Measurements from ENCODE around the gene PEX11G.

Gene PEX11G

GRCh38 chr19:7447648-7448047 lies 41.2 kb downstream of the PEX11G start:
- Histone ChIP-seq H3K4me3 (ENCODE audit: low read length, poor library complexity, severe bottlenecking) (no peak overlapping the region), H3K4me2 (ENCODE audit: low read depth, low read length, poor library complexity, severe bottlenecking) (no peak overlapping the region), H2AFZ (ENCODE audit: low read length) (no peak overlapping the region), H3F3A (ENCODE audit: low read depth) (0 out of 2 replicates have a peak, but pooled peaks cover 4% of the 10 kb centered on the region), H4K20me1 (ENCODE audit: insufficient read depth, low read length, poor library complexity, severe bottlenecking) (peaks cover 8% of the 10 kb centered on the region), H3K79me2 (ENCODE audit: insufficient read depth, low read length) (peaks cover 12% of the 10 kb centered on the region), H3K9ac (ENCODE audit: low read depth, low read length, poor library complexity, severe bottlenecking) (no peak overlapping the region), H3K9me3 (ENCODE audit: insufficient read depth, low read depth, low read length) (no peaks in the 10 kb centered on the region; the same call in 1 of the 2 replicates), H3K27me3 (ENCODE audit: insufficient read depth, low read length, poor library complexity, severe bottlenecking) (no peaks in the 10 kb centered on the region), H3K9me2 (replicated peaks; ENCODE audit: low read depth, low read length) (no peaks in the 10 kb centered on the region), H3K4me1 (ENCODE audit: insufficient read depth, low read length, poor library complexity, severe bottlenecking) (no peaks in the 10 kb centered on the region), H3K36me3 (ENCODE audit: insufficient read depth, low read length) (peaks cover 96% of the 10 kb centered on the region; the same call in 1 of the 2 replicates)
- no peak for TF ChIP-seq EZH2phosphoT487 (IDR thresholded peaks at IDR 0.05; ENCODE audit: borderline replicate concordance)
- TF ChIP-seq, protein P1, sequence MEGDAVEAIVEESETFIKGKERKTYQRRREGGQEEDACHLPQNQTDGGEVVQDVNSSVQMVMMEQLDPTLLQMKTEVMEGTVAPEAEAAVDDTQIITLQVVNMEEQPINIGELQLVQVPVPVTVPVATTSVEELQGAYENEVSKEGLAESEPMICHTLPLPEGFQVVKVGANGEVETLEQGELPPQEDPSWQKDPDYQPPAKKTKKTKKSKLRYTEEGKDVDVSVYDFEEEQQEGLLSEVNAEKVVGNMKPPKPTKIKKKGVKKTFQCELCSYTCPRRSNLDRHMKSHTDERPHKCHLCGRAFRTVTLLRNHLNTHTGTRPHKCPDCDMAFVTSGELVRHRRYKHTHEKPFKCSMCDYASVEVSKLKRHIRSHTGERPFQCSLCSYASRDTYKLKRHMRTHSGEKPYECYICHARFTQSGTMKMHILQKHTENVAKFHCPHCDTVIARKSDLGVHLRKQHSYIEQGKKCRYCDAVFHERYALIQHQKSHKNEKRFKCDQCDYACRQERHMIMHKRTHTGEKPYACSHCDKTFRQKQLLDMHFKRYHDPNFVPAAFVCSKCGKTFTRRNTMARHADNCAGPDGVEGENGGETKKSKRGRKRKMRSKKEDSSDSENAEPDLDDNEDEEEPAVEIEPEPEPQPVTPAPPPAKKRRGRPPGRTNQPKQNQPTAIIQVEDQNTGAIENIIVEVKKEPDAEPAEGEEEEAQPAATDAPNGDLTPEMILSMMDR (conservative IDR thresholded peaks at IDR 0.05; ENCODE audit: low read length), result no peak

DNA sequence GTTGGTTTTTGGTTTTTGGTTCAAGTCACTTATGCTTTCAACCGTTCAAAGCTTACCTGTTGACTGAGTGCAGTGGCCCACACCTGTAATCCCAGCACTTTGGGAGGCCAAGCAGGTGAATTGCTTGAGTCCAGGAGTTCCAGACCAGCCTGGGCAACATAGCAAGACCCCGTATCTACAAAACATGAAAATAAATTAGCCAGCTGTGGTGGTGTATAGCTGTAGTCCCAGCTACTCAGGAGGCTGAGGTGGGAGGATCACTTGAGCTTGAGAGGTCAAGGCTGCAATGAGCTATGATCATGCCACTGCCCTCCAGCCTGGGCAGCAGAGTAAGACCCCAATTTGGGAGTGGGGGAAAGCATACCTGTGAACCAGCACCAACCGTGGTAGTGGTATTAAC lies 43.7 kb downstream of the PEX11G start:
- Histone ChIP-seq H2AFZ (ENCODE audit: low read length) (no peak overlapping the region), H3K9me2 (replicated peaks; ENCODE audit: low read depth, low read length) (no peaks in the 10 kb centered on the region), H4K20me1 (ENCODE audit: insufficient read depth, low read length, poor library complexity, severe bottlenecking) (peaks cover 2% of the 10 kb centered on the region), H3K4me3 (ENCODE audit: low read length, poor library complexity, severe bottlenecking) (no peak overlapping the region), H3K9ac (ENCODE audit: low read depth, low read length, poor library complexity, severe bottlenecking) (no peak overlapping the region), H3K9me3 (ENCODE audit: insufficient read depth, low read depth, low read length) (no peaks in the 10 kb centered on the region; the same call in 1 of the 2 replicates), H3K4me1 (ENCODE audit: insufficient read depth, low read length, poor library complexity, severe bottlenecking) (no peaks in the 10 kb centered on the region), H3K36me3 (ENCODE audit: insufficient read depth, low read length) (peaks cover 98% of the 10 kb centered on the region; the same call in 1 of the 2 replicates), H3K4me2 (ENCODE audit: low read depth, low read length, poor library complexity, severe bottlenecking) (no peak overlapping the region), H3K79me2 (ENCODE audit: insufficient read depth, low read length) (peaks cover 1% of the 10 kb centered on the region), H3F3A (ENCODE audit: low read depth) (0 out of 2 replicates have a peak, but pooled peaks cover 3% of the 10 kb centered on the region), H3K27me3 (ENCODE audit: insufficient read depth, low read length, poor library complexity, severe bottlenecking) (no peaks in the 10 kb centered on the region)
- TF ChIP-seq, protein P1 (conservative IDR thresholded peaks at IDR 0.05; ENCODE audit: low read length), result no peak
- no peak for TF ChIP-seq EZH2phosphoT487 (IDR thresholded peaks at IDR 0.05; ENCODE audit: borderline replicate concordance)

- peaks cover 95% of the 10 kb centered on the region; the same call in 1 of the 2 replicates for H3K36me3 ChIP-seq (ENCODE audit: insufficient read depth, low read length)
- H3K9me3 ChIP-seq (ENCODE audit: insufficient read depth, low read depth, low read length), result no peaks in the 10 kb centered on the region
- no peaks in the 10 kb centered on the region for H3F3A ChIP-seq (ENCODE audit: low read depth)
- H3K27me3 ChIP-seq (ENCODE audit: insufficient read depth, low read length, poor library complexity, severe bottlenecking), result no peaks in the 10 kb centered on the region
- no peaks in the 10 kb centered on the region for H3K79me2 ChIP-seq (ENCODE audit: insufficient read depth, low read length)
- no peaks in the 10 kb centered on the region for H3K4me1 ChIP-seq (ENCODE audit: insufficient read depth, low read length, poor library complexity, severe bottlenecking)
- H3K4me3 ChIP-seq (ENCODE audit: low read length, poor library complexity, severe bottlenecking), result no peak overlapping the region
- H3K9ac ChIP-seq (ENCODE audit: low read depth, low read length, poor library complexity, severe bottlenecking), result no peak overlapping the region
- H3K4me2 ChIP-seq (ENCODE audit: low read depth, low read length, poor library complexity, severe bottlenecking), result no peak overlapping the region
- no peaks in the 10 kb centered on the region for H3K9me2 ChIP-seq (replicated peaks; ENCODE audit: low read depth, low read length)
- H2AFZ ChIP-seq (ENCODE audit: low read length), result no peak overlapping the region
- TF ChIP-seq, protein P1 (conservative IDR thresholded peaks at IDR 0.05; ENCODE audit: low read length), result no peak
- TF ChIP-seq EZH2phosphoT487 (IDR thresholded peaks at IDR 0.05; ENCODE audit: borderline replicate concordance), result no peak
- no peaks in the 10 kb centered on the region for H4K20me1 ChIP-seq (ENCODE audit: insufficient read depth, low read length, poor library complexity, severe bottlenecking)
Measured at GRCh38 chr19:7444042-7444441, 44.8 kb downstream of the PEX11G start.
